ENCODE results near the gene ZP2. TPM values are rescaled to one million over a fixed set of nuclear protein-coding genes. Genes with fewer than 3 reads are reported as not detected.

The ZP2 gene
- total RNA-seq, 1 experiment from 2014 or later: not detected

- H3K4me2 ChIP-seq (ENCODE audit: low read length): no peak within 1 kb of the TSS
- H3K79me2 ChIP-seq (ENCODE audit: insufficient read depth, low read length): no peaks in the 10 kb centered on the region
- no peak within 1 kb of the TSS for H2AFZ ChIP-seq (ENCODE audit: low read depth, low read length, poor library complexity, severe bottlenecking)
- no peak within 1 kb of the TSS for H3K4me3 ChIP-seq (replicated peaks in 1 of 2; ENCODE audit: low read depth in 1 of 2, low read length in 2 of 2)
- intact Hi-C loops (cut with micrococcal nuclease): no loop called here
- no peaks in the 10 kb centered on the region for H4K20me1 ChIP-seq (ENCODE audit: insufficient read depth)
- POLR2A ChIA-PET: no interaction called here
- no peaks in the 10 kb centered on the region for H3K27me3 ChIP-seq (ENCODE audit: insufficient read depth, low read length)
- H3K9me3 ChIP-seq (ENCODE audit: control insufficient read depth in 1 of 2, insufficient read depth in 1 of 2, low read depth in 1 of 2, low read length in 2 of 2): no peaks in the 10 kb centered on the region
- no peak within 1 kb of the TSS for H3K9ac ChIP-seq (ENCODE audit: low read length)
- no peaks in the 10 kb centered on the region for H3K4me1 ChIP-seq (ENCODE audit: control insufficient read depth in 1 of 2, insufficient read depth in 2 of 2, low read length in 2 of 2)
- H3K9me2 ChIP-seq (ENCODE audit: insufficient read depth): no peaks in the 10 kb centered on the region
- DNase-seq (ENCODE audit: low read depth, low spot score): no peak
- RAD21 ChIA-PET (ENCODE audit: low non-redundant PET in 1 of 2, low total read pairs in 2 of 2, uncharacterized antibody in 2 of 2, unreplicated experiment in 2 of 2): no interaction called here
- BruUV-seq (replicated peaks): no TSS peak
- no peak for ATAC-seq
- CTCF ChIA-PET: interaction anchor here (0.7 kb wide), 1 partner anchor 250 kb away, joined by 4 read pairs; the partner anchor contains the start of genes DCUN1D3 and LYRM1
- H3K27ac ChIP-seq (ENCODE audit: low read depth, low read length): no peak within 1 kb of the TSS
- H3K36me3 ChIP-seq (ENCODE audit: control insufficient read depth in 1 of 2, insufficient read depth in 2 of 2, low read length in 2 of 2): no peaks in the 10 kb centered on the region
- no peak for TF ChIP-seq MAX (IDR thresholded peaks at IDR 0.05)
- no peak for TF ChIP-seq YY1 (IDR thresholded peaks at IDR 0.05; ENCODE audit: extremely low read depth, insufficient replicate concordance, low read depth, low read length)
- TF ChIP-seq, protein P1, sequence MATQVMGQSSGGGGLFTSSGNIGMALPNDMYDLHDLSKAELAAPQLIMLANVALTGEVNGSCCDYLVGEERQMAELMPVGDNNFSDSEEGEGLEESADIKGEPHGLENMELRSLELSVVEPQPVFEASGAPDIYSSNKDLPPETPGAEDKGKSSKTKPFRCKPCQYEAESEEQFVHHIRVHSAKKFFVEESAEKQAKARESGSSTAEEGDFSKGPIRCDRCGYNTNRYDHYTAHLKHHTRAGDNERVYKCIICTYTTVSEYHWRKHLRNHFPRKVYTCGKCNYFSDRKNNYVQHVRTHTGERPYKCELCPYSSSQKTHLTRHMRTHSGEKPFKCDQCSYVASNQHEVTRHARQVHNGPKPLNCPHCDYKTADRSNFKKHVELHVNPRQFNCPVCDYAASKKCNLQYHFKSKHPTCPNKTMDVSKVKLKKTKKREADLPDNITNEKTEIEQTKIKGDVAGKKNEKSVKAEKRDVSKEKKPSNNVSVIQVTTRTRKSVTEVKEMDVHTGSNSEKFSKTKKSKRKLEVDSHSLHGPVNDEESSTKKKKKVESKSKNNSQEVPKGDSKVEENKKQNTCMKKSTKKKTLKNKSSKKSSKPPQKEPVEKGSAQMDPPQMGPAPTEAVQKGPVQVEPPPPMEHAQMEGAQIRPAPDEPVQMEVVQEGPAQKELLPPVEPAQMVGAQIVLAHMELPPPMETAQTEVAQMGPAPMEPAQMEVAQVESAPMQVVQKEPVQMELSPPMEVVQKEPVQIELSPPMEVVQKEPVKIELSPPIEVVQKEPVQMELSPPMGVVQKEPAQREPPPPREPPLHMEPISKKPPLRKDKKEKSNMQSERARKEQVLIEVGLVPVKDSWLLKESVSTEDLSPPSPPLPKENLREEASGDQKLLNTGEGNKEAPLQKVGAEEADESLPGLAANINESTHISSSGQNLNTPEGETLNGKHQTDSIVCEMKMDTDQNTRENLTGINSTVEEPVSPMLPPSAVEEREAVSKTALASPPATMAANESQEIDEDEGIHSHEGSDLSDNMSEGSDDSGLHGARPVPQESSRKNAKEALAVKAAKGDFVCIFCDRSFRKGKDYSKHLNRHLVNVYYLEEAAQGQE (IDR thresholded peaks at IDR 0.05; ENCODE audit: low read depth): no peak
- TF ChIP-seq CEBPB (IDR thresholded peaks at IDR 0.05; ENCODE audit: low read depth): no peak
- no peak for TF ChIP-seq POLR2A (IDR thresholded peaks at IDR 0.05; ENCODE audit: borderline replicate concordance, extremely low read depth, insufficient read depth, insufficient read length)
- no peak for TF ChIP-seq EZH2phosphoT487 (IDR thresholded peaks at IDR 0.05; ENCODE audit: borderline replicate concordance)
- TF ChIP-seq CTCF (IDR thresholded peaks at IDR 0.05 in 2 of 3, conservative IDR thresholded peaks at IDR 0.05 in 1 of 3; ENCODE audit: borderline replicate concordance in 1 of 3, insufficient read depth in 1 of 3, low read depth in 2 of 3, low read length in 2 of 3): no peak
- TF ChIP-seq FOSL1 (IDR thresholded peaks at IDR 0.05; ENCODE audit: low read depth): no peak
- TF ChIP-seq ELF1 (IDR thresholded peaks at IDR 0.05; ENCODE audit: borderline replicate concordance, low read depth): no peak
- no peak for TF ChIP-seq JUND (IDR thresholded peaks at IDR 0.05)
- TF ChIP-seq POLR2AphosphoS5 (IDR thresholded peaks at IDR 0.05; ENCODE audit: low read depth, low read length): no peak
- no peak for TF ChIP-seq ZNF274 (IDR thresholded peaks at IDR 0.05; ENCODE audit: low read depth, low read length)
Measured at GRCh38 chr16:21150375-21151001, 60.9 kb downstream of the ZP2 start, which contains the start of gene DNAH3. DNAH3 (minus strand) TSS chr16:21150846; CDS start chr16:21150319, 527 bp downstream.

Measured in HCT116 (cell line).